GM19035 (cell line): ENCODE data around the gene FAM98B.

Experiments used
- ATAC-seq: cut with Tn5 transposase; IDR thresholded peaks from one replicate; pipeline ENCODE4 v1.9.1; 2021; ENCODE audit not compliant: unreplicated experiment

Gene FAM98B

GRCh38 chr15:38504680-38505467, 50.9 kb downstream of the FAM98B start:
- no peak for ATAC-seq

GRCh38 chr15:38506997-38507396, 53.1 kb downstream of the FAM98B start:
- ATAC-seq: no peak

GRCh38 chr15:38507570-38507969, 53.6 kb downstream of the FAM98B start:
- ATAC-seq: no peak

GRCh38 chr15:38508647-38509046, 54.7 kb downstream of the FAM98B start:
- ATAC-seq: no peak

GRCh38 chr15:38509152-38509551, 55.2 kb downstream of the FAM98B start:
- ATAC-seq: no peak

- ATAC-seq: no peak
These were observed 59.0 kb downstream of the FAM98B start for GRCh38 chr15:38512901-38513300.

GRCh38 chr15:38514601-38515000, 60.7 kb downstream of the FAM98B start:
- peak; percentile 83 for ATAC-seq

- ATAC-seq: no peak
These were observed 62.7 kb downstream of the FAM98B start for GRCh38 chr15:38516626-38517025.

GRCh38 chr15:38517312-38517975, 63.5 kb downstream of the FAM98B start:
- no peak for ATAC-seq

GRCh38 chr15:38518084-38518483, 64.2 kb downstream of the FAM98B start:
- ATAC-seq: no peak

GRCh38 chr15:38520035-38520434, 66.1 kb downstream of the FAM98B start:
- ATAC-seq: no peak

GRCh38 chr15:38521316-38521715, 67.4 kb downstream of the FAM98B start:
- ATAC-seq: no peak

- ATAC-seq: no peak
These were observed 69.0 kb downstream of the FAM98B start for GRCh38 chr15:38522922-38523321.

- ATAC-seq: no peak
These were observed 70.2 kb downstream of the FAM98B start for GRCh38 chr15:38524156-38524555.

GRCh38 chr15:38525489-38525888, 71.6 kb downstream of the FAM98B start:
- ATAC-seq: no peak

GRCh38 chr15:38526158-38526557, 72.2 kb downstream of the FAM98B start:
- no peak for ATAC-seq

GRCh38 chr15:38528294-38528693, 74.4 kb downstream of the FAM98B start:
- ATAC-seq: no peak

GRCh38 chr15:38530113-38530512, 76.2 kb downstream of the FAM98B start:
- no peak for ATAC-seq

GRCh38 chr15:38531509-38531908, 77.6 kb downstream of the FAM98B start:
- no peak for ATAC-seq

GRCh38 chr15:38532728-38533127, 78.8 kb downstream of the FAM98B start:
- no peak for ATAC-seq

- no peak for ATAC-seq
These were observed 79.5 kb downstream of the FAM98B start for GRCh38 chr15:38533416-38533915.

GRCh38 chr15:38533926-38534325, 80.0 kb downstream of the FAM98B start:
- no peak for ATAC-seq
